Liver (tissue), 9 donors: ENCODE data around the gene UBE2N. TPM values are rescaled to one million over a fixed set of nuclear protein-coding genes. Genes with fewer than 3 reads are reported as not detected.

Experiments
- DNase-seq: peaks from one replicate; pipeline ENCODE4 v3.0.0-alpha.2; 2017; ENCODE audit warnings: low spot score
- H3K27ac ChIP-seq, 2 donors: one replicate each; pipeline ENCODE4 v1.7.0; 2013; ENCODE audit warnings: inconsistent platforms in 2 of 2, low read length in 2 of 2, control low read depth in 1 of 2, low read depth in 1 of 2, mild to moderate bottlenecking in 1 of 2
- H3K27me3 ChIP-seq, 4 donors: one replicate each; pipeline versions ENCODE4 v1.6.1 to v1.7.0; 2013; ENCODE audit warnings: low read length in 3 of 4, inconsistent platforms in 1 of 4, mild to moderate bottlenecking in 1 of 4, moderate library complexity in 1 of 4; ENCODE audit not compliant: control insufficient read depth in 4 of 4, insufficient read depth in 4 of 4
- H3K36me3 ChIP-seq, 4 donors: one replicate each; pipeline versions ENCODE4 v1.6.1 to v1.7.0; 2013; ENCODE audit warnings: low read length in 3 of 4, mild to moderate bottlenecking in 3 of 4, low read depth in 1 of 4, moderate library complexity in 1 of 4; ENCODE audit not compliant: control insufficient read depth in 4 of 4, insufficient read depth in 3 of 4
- H3K4me1 ChIP-seq, 4 donors: one replicate each; pipeline versions ENCODE4 v1.6.1 to v1.7.0; 2013; ENCODE audit warnings: low read length in 3 of 4, mild to moderate bottlenecking in 3 of 4, moderate library complexity in 1 of 4; ENCODE audit not compliant: control insufficient read depth in 4 of 4, insufficient read depth in 4 of 4
- H3K4me3 ChIP-seq, 3 donors: one replicate each; pipeline versions ENCODE4 v1.6.1 to v1.7.0; 2013; ENCODE audit warnings: low read length in 3 of 3, control low read depth in 1 of 3, low read depth in 1 of 3, mild to moderate bottlenecking in 1 of 3
- H3K9ac ChIP-seq, 2 donors: one replicate each; pipeline ENCODE4 v1.7.0; 2013; ENCODE audit warnings: low read length in 2 of 2, mild to moderate bottlenecking in 2 of 2, moderate library complexity in 2 of 2, control low read depth in 1 of 2, low read depth in 1 of 2
- H3K9me3 ChIP-seq, 4 donors: one replicate each; pipeline versions ENCODE4 v1.6.1 to v1.7.0; 2013; ENCODE audit warnings: low read length in 3 of 4; ENCODE audit not compliant: control insufficient read depth in 4 of 4
- EGR1 ChIP-seq, 2 donors: IDR thresholded peaks; 2 replicates each; pipeline ENCODE4 v1.6.1; 2016 to 2018; ENCODE audit warnings: antibody characterized with exemption in 2 of 2, low read depth in 2 of 2
- FOXA2 ChIP-seq: IDR thresholded peaks from 2 replicates; pipeline ENCODE4 v1.6.1; 2016; ENCODE audit warnings: antibody characterized with exemption
- HNF4A ChIP-seq, 2 donors: conservative IDR thresholded peaks; 2 replicates each; pipeline ENCODE4 v1.6.1; 2016; ENCODE audit warnings: antibody characterized with exemption in 2 of 2, mild to moderate bottlenecking in 2 of 2
- HNF4G ChIP-seq: IDR thresholded peaks from 2 replicates; pipeline ENCODE4 v1.6.1; 2016; ENCODE audit warnings: antibody characterized with exemption
- JUND ChIP-seq, 2 donors: IDR thresholded peaks; 2 replicates each; pipeline ENCODE4 v1.6.1; 2016; ENCODE audit warnings: antibody characterized with exemption in 2 of 2
- RAD21 ChIP-seq, 2 donors: IDR thresholded peaks; 2 replicates each; pipeline ENCODE4 v1.6.1; 2016; ENCODE audit warnings: antibody characterized with exemption in 2 of 2, mild to moderate bottlenecking in 2 of 2
- RXRA ChIP-seq, 2 donors: IDR thresholded peaks; 2 replicates each; pipeline ENCODE4 v1.6.1; 2017 to 2018; ENCODE audit warnings: antibody characterized with exemption in 2 of 2, mild to moderate bottlenecking in 1 of 2
- SP1 ChIP-seq: IDR thresholded peaks from 2 replicates; pipeline ENCODE4 v1.6.1; 2018; ENCODE audit warnings: antibody characterized with exemption, mild to moderate bottlenecking
- TAF1 ChIP-seq: conservative IDR thresholded peaks from 2 replicates; pipeline ENCODE4 v1.6.1; 2016; ENCODE audit warnings: antibody characterized with exemption, mild to moderate bottlenecking
- YY1 ChIP-seq: IDR thresholded peaks from 2 replicates; pipeline ENCODE4 v1.6.1; 2016; ENCODE audit warnings: antibody characterized with exemption, mild to moderate bottlenecking
- WGBS: extraction: QIAGEN DNeasy Blood & Tissue Kit; methylation state at CpG from one replicate; pipeline ENCODE4 v1.1.7; 2013; 5-methylcytosine and 5-hydroxymethylcytosine counted together
- polyA plus RNA-seq, 2 donors: library from polyadenylated mRNA; stranded (reverse) in 1 of 2; unstranded in 1 of 2; fragments of 200-250 nt in 1 of 2; fragments of >200 nt in 1 of 2; fragmentation: Nextera tagmentation in 1 of 2; extraction: Ambion mirVana in 1 of 2; gene quantifications; one replicate each; pipeline versions ENCODE4 v1.2.1 to v1.2.3, GENCODE V29; 2013 to 2015
- total RNA-seq, 2 donors: library from RNA; depleted of rRNA; stranded (reverse); fragments of >200 nt; gene quantifications; one replicate each; pipeline ENCODE4 v1.2.3, GENCODE V29; 2014
- TF ChIP-seq, protein P1 (sequence below): fragments of 150-350 bp; IDR thresholded peaks from 2 replicates; pipeline ENCODE4 v1.5.1; 2017; ENCODE audit warnings: improper control_type of control experiment, low read depth, low read length; ENCODE audit not compliant: missing input control
- TF ChIP-seq, protein P2 (sequence below): IDR thresholded peaks from 2 replicates; pipeline ENCODE4 v1.6.1; 2016; ENCODE audit warnings: antibody characterized with exemption
- TF ChIP-seq, protein P3 (sequence below): IDR thresholded peaks from 2 replicates; pipeline ENCODE4 v1.6.1; 2016; ENCODE audit warnings: antibody characterized with exemption
- TF ChIP-seq, protein P4 (sequence below): IDR thresholded peaks from 2 replicates; pipeline ENCODE4 v1.6.1; 2016; ENCODE audit warnings: antibody characterized with exemption, mild to moderate bottlenecking
- donor health status: healthy.
- donor health status: healthy.
- donor health status: healthy.
- donor health status: healthy.
- donor health status: healthy.

The UBE2N gene
- total and polyA plus RNA-seq, 4 donors, result 13.9 to 63.7 (median 32.6) TPM

DNA sequence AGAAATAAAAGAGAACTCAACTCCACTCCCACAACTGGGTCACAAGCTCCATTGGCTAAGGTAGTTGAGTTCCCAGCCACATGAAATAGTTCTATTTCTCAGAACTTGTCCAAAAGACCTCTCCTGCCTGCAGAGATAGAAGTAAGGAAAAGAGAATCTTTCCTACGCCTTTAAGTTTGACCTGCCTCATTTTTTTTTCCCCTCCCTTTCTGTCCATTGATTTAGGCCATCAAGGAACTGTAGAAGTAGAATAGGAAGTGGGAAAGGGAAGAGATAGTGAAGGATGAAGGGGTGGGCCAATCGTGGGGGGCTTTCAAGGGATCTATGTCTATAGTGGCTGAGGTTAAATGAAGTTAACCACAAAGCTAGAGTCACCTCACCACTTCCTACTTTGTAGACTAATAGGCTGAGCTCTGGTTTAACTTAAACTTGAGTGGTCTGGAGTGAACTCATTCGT, 77.9 kb downstream of the UBE2N start:
- H3K9ac ChIP-seq, result no peak overlapping the region
- 66% methylated on average over 3 of the region's 3 CpGs for WGBS
- DNase-seq, result no peak

DNA sequence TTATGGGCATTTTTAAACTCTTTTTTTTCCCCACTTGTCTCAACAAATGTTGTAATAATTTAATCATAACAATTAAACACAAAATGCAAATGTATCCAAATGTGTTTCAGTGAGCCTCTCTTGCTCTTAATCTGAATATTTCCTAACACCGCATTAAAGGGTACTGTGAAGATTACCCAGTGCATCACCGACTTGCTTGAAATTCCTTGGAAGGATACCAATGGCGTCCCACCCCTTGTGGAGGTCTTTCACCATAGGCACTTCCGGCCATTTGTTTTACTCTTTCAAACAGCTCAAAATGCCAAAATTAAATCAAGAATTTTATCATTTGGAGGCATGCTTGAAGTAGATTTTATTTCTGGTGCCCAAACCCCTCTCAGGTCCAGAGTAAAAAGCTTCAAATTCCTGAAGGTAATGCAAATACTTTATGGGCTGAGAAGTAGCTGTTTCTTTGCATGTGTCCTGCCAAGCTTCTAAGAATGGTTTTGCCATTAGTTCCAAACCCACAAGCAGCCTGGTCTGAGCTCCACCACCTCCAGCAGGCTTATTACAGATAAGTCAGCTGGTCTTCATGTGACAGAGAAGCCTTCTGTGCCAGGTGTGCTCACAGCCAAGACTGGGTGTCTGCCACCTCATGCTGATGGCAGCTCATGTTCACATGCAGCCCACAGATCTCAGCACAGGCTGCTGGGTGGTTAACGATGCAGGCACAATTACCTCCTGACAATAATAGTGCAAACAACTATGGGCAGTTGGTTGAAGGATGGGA, 80.4 kb downstream of the UBE2N start:
- Histone ChIP-seq H3K36me3 (no peaks in the 10 kb centered on the region), H3K4me3 (no peak overlapping the region), H3K4me1 (no peaks in the 10 kb centered on the region), H3K9ac (no peak overlapping the region), H3K9me3 (no peaks in the 10 kb centered on the region), H3K27ac (no peak overlapping the region), H3K27me3 (no peaks in the 10 kb centered on the region)
- WGBS, result 87% methylated on average over 5 of the region's 5 CpGs
- no peak for TF ChIP-seq TAF1
- no peak for TF ChIP-seq JUND (IDR thresholded peaks at IDR 0.05)
- no peak for TF ChIP-seq RXRA (IDR thresholded peaks at IDR 0.05)
- TF ChIP-seq YY1, result no peak
- TF ChIP-seq RAD21 (IDR thresholded peaks at IDR 0.05), result no peak
- TF ChIP-seq SP1, result no peak
- TF ChIP-seq, protein P1, sequence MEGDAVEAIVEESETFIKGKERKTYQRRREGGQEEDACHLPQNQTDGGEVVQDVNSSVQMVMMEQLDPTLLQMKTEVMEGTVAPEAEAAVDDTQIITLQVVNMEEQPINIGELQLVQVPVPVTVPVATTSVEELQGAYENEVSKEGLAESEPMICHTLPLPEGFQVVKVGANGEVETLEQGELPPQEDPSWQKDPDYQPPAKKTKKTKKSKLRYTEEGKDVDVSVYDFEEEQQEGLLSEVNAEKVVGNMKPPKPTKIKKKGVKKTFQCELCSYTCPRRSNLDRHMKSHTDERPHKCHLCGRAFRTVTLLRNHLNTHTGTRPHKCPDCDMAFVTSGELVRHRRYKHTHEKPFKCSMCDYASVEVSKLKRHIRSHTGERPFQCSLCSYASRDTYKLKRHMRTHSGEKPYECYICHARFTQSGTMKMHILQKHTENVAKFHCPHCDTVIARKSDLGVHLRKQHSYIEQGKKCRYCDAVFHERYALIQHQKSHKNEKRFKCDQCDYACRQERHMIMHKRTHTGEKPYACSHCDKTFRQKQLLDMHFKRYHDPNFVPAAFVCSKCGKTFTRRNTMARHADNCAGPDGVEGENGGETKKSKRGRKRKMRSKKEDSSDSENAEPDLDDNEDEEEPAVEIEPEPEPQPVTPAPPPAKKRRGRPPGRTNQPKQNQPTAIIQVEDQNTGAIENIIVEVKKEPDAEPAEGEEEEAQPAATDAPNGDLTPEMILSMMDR, result no peak
- no peak for TF ChIP-seq FOXA2
- no peak for TF ChIP-seq HNF4A (conservative IDR thresholded peaks at IDR 0.05)
- TF ChIP-seq, protein P2, sequence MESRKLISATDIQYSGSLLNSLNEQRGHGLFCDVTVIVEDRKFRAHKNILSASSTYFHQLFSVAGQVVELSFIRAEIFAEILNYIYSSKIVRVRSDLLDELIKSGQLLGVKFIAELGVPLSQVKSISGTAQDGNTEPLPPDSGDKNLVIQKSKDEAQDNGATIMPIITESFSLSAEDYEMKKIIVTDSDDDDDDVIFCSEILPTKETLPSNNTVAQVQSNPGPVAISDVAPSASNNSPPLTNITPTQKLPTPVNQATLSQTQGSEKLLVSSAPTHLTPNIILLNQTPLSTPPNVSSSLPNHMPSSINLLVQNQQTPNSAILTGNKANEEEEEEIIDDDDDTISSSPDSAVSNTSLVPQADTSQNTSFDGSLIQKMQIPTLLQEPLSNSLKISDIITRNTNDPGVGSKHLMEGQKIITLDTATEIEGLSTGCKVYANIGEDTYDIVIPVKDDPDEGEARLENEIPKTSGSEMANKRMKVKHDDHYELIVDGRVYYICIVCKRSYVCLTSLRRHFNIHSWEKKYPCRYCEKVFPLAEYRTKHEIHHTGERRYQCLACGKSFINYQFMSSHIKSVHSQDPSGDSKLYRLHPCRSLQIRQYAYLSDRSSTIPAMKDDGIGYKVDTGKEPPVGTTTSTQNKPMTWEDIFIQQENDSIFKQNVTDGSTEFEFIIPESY, result no peak
- DNase-seq, result no peak

More for the DNA sequence above, 77.9 kb downstream of the UBE2N start:
- H3K27me3 ChIP-seq, result no peaks in the 10 kb centered on the region
- no peaks in the 10 kb centered on the region for H3K4me1 ChIP-seq
- H3K9me3 ChIP-seq, result no peaks in the 10 kb centered on the region
- no peak overlapping the region for H3K4me3 ChIP-seq
- no peaks in the 10 kb centered on the region for H3K36me3 ChIP-seq
- no peak overlapping the region for H3K27ac ChIP-seq
- TF ChIP-seq FOXA2 (no peak), HNF4G (no peak), RAD21 (IDR thresholded peaks at IDR 0.05) (no peak), EGR1 (IDR thresholded peaks at IDR 0.05; ENCODE audit: low read depth in 2 of 2) (no peak), TAF1 (no peak)
- TF ChIP-seq, protein P3, sequence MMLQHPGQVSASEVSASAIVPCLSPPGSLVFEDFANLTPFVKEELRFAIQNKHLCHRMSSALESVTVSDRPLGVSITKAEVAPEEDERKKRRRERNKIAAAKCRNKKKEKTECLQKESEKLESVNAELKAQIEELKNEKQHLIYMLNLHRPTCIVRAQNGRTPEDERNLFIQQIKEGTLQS, result no peak
- TF ChIP-seq, protein P2, result no peak
- TF ChIP-seq, protein P1, result no peak
- TF ChIP-seq, protein P4, sequence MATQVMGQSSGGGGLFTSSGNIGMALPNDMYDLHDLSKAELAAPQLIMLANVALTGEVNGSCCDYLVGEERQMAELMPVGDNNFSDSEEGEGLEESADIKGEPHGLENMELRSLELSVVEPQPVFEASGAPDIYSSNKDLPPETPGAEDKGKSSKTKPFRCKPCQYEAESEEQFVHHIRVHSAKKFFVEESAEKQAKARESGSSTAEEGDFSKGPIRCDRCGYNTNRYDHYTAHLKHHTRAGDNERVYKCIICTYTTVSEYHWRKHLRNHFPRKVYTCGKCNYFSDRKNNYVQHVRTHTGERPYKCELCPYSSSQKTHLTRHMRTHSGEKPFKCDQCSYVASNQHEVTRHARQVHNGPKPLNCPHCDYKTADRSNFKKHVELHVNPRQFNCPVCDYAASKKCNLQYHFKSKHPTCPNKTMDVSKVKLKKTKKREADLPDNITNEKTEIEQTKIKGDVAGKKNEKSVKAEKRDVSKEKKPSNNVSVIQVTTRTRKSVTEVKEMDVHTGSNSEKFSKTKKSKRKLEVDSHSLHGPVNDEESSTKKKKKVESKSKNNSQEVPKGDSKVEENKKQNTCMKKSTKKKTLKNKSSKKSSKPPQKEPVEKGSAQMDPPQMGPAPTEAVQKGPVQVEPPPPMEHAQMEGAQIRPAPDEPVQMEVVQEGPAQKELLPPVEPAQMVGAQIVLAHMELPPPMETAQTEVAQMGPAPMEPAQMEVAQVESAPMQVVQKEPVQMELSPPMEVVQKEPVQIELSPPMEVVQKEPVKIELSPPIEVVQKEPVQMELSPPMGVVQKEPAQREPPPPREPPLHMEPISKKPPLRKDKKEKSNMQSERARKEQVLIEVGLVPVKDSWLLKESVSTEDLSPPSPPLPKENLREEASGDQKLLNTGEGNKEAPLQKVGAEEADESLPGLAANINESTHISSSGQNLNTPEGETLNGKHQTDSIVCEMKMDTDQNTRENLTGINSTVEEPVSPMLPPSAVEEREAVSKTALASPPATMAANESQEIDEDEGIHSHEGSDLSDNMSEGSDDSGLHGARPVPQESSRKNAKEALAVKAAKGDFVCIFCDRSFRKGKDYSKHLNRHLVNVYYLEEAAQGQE, result no peak
